Liver (tissue), 9 donors: ENCODE results near the gene UBA6. TPM values are rescaled to one million over a fixed set of nuclear protein-coding genes. Genes with fewer than 3 reads are reported as not detected.
"Not testable (repeated sequence)": the region's sequence is repeated elsewhere in the genome, so short reads cannot be mapped to it uniquely, and the experiment has no call there.

Source experiments
- DNase-seq: peaks from one replicate; pipeline ENCODE4 v3.0.0-alpha.2; 2017; ENCODE audit warnings: low spot score
- H3K27ac ChIP-seq, 2 donors: one replicate each; pipeline ENCODE4 v1.7.0; 2013; ENCODE audit warnings: inconsistent platforms in 2 of 2, low read length in 2 of 2, control low read depth in 1 of 2, low read depth in 1 of 2, mild to moderate bottlenecking in 1 of 2
- H3K27me3 ChIP-seq, 4 donors: one replicate each; pipeline versions ENCODE4 v1.6.1 to v1.7.0; 2013; ENCODE audit warnings: low read length in 3 of 4, inconsistent platforms in 1 of 4, mild to moderate bottlenecking in 1 of 4, moderate library complexity in 1 of 4; ENCODE audit not compliant: control insufficient read depth in 4 of 4, insufficient read depth in 4 of 4
- H3K36me3 ChIP-seq, 4 donors: one replicate each; pipeline versions ENCODE4 v1.6.1 to v1.7.0; 2013; ENCODE audit warnings: low read length in 3 of 4, mild to moderate bottlenecking in 3 of 4, low read depth in 1 of 4, moderate library complexity in 1 of 4; ENCODE audit not compliant: control insufficient read depth in 4 of 4, insufficient read depth in 3 of 4
- H3K4me1 ChIP-seq, 4 donors: one replicate each; pipeline versions ENCODE4 v1.6.1 to v1.7.0; 2013; ENCODE audit warnings: low read length in 3 of 4, mild to moderate bottlenecking in 3 of 4, moderate library complexity in 1 of 4; ENCODE audit not compliant: control insufficient read depth in 4 of 4, insufficient read depth in 4 of 4
- H3K4me3 ChIP-seq, 3 donors: one replicate each; pipeline versions ENCODE4 v1.6.1 to v1.7.0; 2013; ENCODE audit warnings: low read length in 3 of 3, control low read depth in 1 of 3, low read depth in 1 of 3, mild to moderate bottlenecking in 1 of 3
- H3K9ac ChIP-seq, 2 donors: one replicate each; pipeline ENCODE4 v1.7.0; 2013; ENCODE audit warnings: low read length in 2 of 2, mild to moderate bottlenecking in 2 of 2, moderate library complexity in 2 of 2, control low read depth in 1 of 2, low read depth in 1 of 2
- H3K9me3 ChIP-seq, 4 donors: one replicate each; pipeline versions ENCODE4 v1.6.1 to v1.7.0; 2013; ENCODE audit warnings: low read length in 3 of 4; ENCODE audit not compliant: control insufficient read depth in 4 of 4
- ATF3 ChIP-seq: IDR thresholded peaks from 2 replicates; pipeline ENCODE4 v1.6.1; 2016; ENCODE audit warnings: antibody characterized with exemption
- CTCF ChIP-seq: fragments of 150-350 bp; IDR thresholded peaks from 2 replicates; pipeline ENCODE4 v1.5.1; 2017; ENCODE audit warnings: improper control_type of control experiment, low read depth, low read length; ENCODE audit not compliant: missing input control
- EGR1 ChIP-seq, 2 donors: IDR thresholded peaks; 2 replicates each; pipeline ENCODE4 v1.6.1; 2016 to 2018; ENCODE audit warnings: antibody characterized with exemption in 2 of 2, low read depth in 2 of 2
- FOXA1 ChIP-seq: IDR thresholded peaks from 2 replicates; pipeline ENCODE4 v1.6.1; 2016; ENCODE audit warnings: antibody characterized with exemption
- FOXA2 ChIP-seq: IDR thresholded peaks from 2 replicates; pipeline ENCODE4 v1.6.1; 2016; ENCODE audit warnings: antibody characterized with exemption
- GABPA ChIP-seq, 2 donors: IDR thresholded peaks in 1 of 2; conservative IDR thresholded peaks in 1 of 2; 2 replicates each; pipeline ENCODE4 v1.6.1; 2016; ENCODE audit warnings: antibody characterized with exemption in 2 of 2, mild to moderate bottlenecking in 1 of 2, moderate library complexity in 1 of 2
- HNF4A ChIP-seq, 2 donors: conservative IDR thresholded peaks; 2 replicates each; pipeline ENCODE4 v1.6.1; 2016; ENCODE audit warnings: antibody characterized with exemption in 2 of 2, mild to moderate bottlenecking in 2 of 2
- HNF4G ChIP-seq: IDR thresholded peaks from 2 replicates; pipeline ENCODE4 v1.6.1; 2016; ENCODE audit warnings: antibody characterized with exemption
- JUND ChIP-seq, 2 donors: IDR thresholded peaks; 2 replicates each; pipeline ENCODE4 v1.6.1; 2016; ENCODE audit warnings: antibody characterized with exemption in 2 of 2
- MAX ChIP-seq: IDR thresholded peaks from 2 replicates; pipeline ENCODE4 v1.6.1; 2016; ENCODE audit warnings: antibody characterized with exemption
- NR2F2 ChIP-seq: IDR thresholded peaks from 2 replicates; pipeline ENCODE4 v1.6.1; 2016; ENCODE audit warnings: antibody characterized with exemption
- RAD21 ChIP-seq, 2 donors: IDR thresholded peaks; 2 replicates each; pipeline ENCODE4 v1.6.1; 2016; ENCODE audit warnings: antibody characterized with exemption in 2 of 2, mild to moderate bottlenecking in 2 of 2
- REST ChIP-seq: IDR thresholded peaks from 2 replicates; pipeline ENCODE4 v1.6.1; 2016; ENCODE audit warnings: antibody characterized with exemption, mild to moderate bottlenecking
- RXRA ChIP-seq, 2 donors: IDR thresholded peaks; 2 replicates each; pipeline ENCODE4 v1.6.1; 2017 to 2018; ENCODE audit warnings: antibody characterized with exemption in 2 of 2, mild to moderate bottlenecking in 1 of 2
- SP1 ChIP-seq: IDR thresholded peaks from 2 replicates; pipeline ENCODE4 v1.6.1; 2018; ENCODE audit warnings: antibody characterized with exemption, mild to moderate bottlenecking
- TAF1 ChIP-seq: conservative IDR thresholded peaks from 2 replicates; pipeline ENCODE4 v1.6.1; 2016; ENCODE audit warnings: antibody characterized with exemption, mild to moderate bottlenecking
- YY1 ChIP-seq: IDR thresholded peaks from 2 replicates; pipeline ENCODE4 v1.6.1; 2016; ENCODE audit warnings: antibody characterized with exemption, mild to moderate bottlenecking
- ZBTB33 ChIP-seq: IDR thresholded peaks from 2 replicates; pipeline ENCODE4 v1.6.1; 2016; ENCODE audit warnings: antibody characterized with exemption
- WGBS: extraction: QIAGEN DNeasy Blood & Tissue Kit; methylation state at CpG from one replicate; pipeline ENCODE4 v1.1.7; 2013; 5-methylcytosine and 5-hydroxymethylcytosine counted together
- polyA plus RNA-seq, 2 donors: library from polyadenylated mRNA; stranded (reverse) in 1 of 2; unstranded in 1 of 2; fragments of 200-250 nt in 1 of 2; fragments of >200 nt in 1 of 2; fragmentation: Nextera tagmentation in 1 of 2; extraction: Ambion mirVana in 1 of 2; gene quantifications; one replicate each; pipeline versions ENCODE4 v1.2.1 to v1.2.3, GENCODE V29; 2013 to 2015
- total RNA-seq, 2 donors: library from RNA; depleted of rRNA; stranded (reverse); fragments of >200 nt; gene quantifications; one replicate each; pipeline ENCODE4 v1.2.3, GENCODE V29; 2014
- donor health status: healthy.
- donor health status: healthy.
- donor health status: healthy.
- donor health status: healthy.
- donor health status: healthy.

The UBA6 gene
- total and polyA plus RNA-seq, 4 donors: 8.4 to 122 (median 13.7) TPM

- Histone ChIP-seq H3K9me3 (no peaks in the 10 kb centered on the region), H3K9ac (no peak overlapping the region), H3K4me1 (no peaks in the 10 kb centered on the region), H3K36me3 (peaks cover 0 to 3% (median 0%) of the 10 kb centered on the region in 4 donors), H3K27me3 (no peaks in the 10 kb centered on the region), H3K27ac (no peak overlapping the region), H3K4me3 (no peak overlapping the region)
- no peak for DNase-seq
- TF ChIP-seq FOXA1 (no peak), HNF4G (no peak), RAD21 (IDR thresholded peaks at IDR 0.05) (no peak), NR2F2 (no peak), FOXA2 (no peak), CTCF (no peak), HNF4A (conservative IDR thresholded peaks at IDR 0.05) (no peak), YY1 (no peak), ZBTB33 (no peak), TAF1 (no peak), MAX (no peak), JUND (IDR thresholded peaks at IDR 0.05) (no peak), SP1 (no peak), RXRA (IDR thresholded peaks at IDR 0.05) (no peak), GABPA (IDR thresholded peaks at IDR 0.05 in 1 of 2, conservative IDR thresholded peaks at IDR 0.05 in 1 of 2) (no peak), ATF3 (no peak), EGR1 (IDR thresholded peaks at IDR 0.05; ENCODE audit: low read depth in 2 of 2) (no peak), REST (no peak)
Measured at GRCh38 chr4:67735325-67735724, 34.4 kb upstream of the UBA6 start.

- WGBS: 90% methylated on average over 3 of the region's 3 CpGs
- H3K9ac ChIP-seq, H3K4me3 ChIP-seq, H3K4me1 ChIP-seq, H3K27ac ChIP-seq, H3K9me3 ChIP-seq, H3K36me3 ChIP-seq, H3K27me3 ChIP-seq, DNase-seq: not testable (repeated sequence)
Measured at GRCh38 chr4:67730511-67730910, 29.6 kb upstream of the UBA6 start.
